Glutamatergic neuron (in vitro differentiated cells): ENCODE measurements around the gene ATN1. TPM values are rescaled to one million over a fixed set of nuclear protein-coding genes. Genes with fewer than 3 reads are reported as not detected.
A peak's percentile ranks its signal among the peaks of the same experiment; 100 is the strongest.

Experiments
- DNase-seq: peaks from one replicate; pipeline ENCODE4 v3.0.0; 2022
- H3K27ac Mint-ChIP-seq: one replicate; pipeline ENCODE4 v1.8.0; 2020; ENCODE audit warnings: mild to moderate bottlenecking, mixed read lengths, inconsistent platforms; ENCODE audit not compliant: unreplicated experiment
- H3K27me3 Mint-ChIP-seq: one replicate; pipeline ENCODE4 v1.8.0; 2020; ENCODE audit warnings: mild to moderate bottlenecking, moderate library complexity, mixed read lengths, inconsistent platforms; ENCODE audit not compliant: unreplicated experiment
- H3K36me3 Mint-ChIP-seq: one replicate; pipeline ENCODE4 v1.8.0; 2020; ENCODE audit warnings: mild to moderate bottlenecking, mixed read lengths, inconsistent platforms; ENCODE audit not compliant: unreplicated experiment
- H3K4me1 Mint-ChIP-seq: one replicate; pipeline ENCODE4 v1.8.0; 2020; ENCODE audit warnings: mild to moderate bottlenecking, low read depth, mixed read lengths, inconsistent platforms; ENCODE audit not compliant: unreplicated experiment
- H3K4me3 Mint-ChIP-seq: one replicate; pipeline ENCODE4 v1.8.0; 2020; ENCODE audit warnings: mild to moderate bottlenecking, mixed read lengths, inconsistent platforms; ENCODE audit not compliant: unreplicated experiment
- H3K9me3 Mint-ChIP-seq: one replicate; pipeline ENCODE4 v1.8.0; 2020; ENCODE audit warnings: mild to moderate bottlenecking, moderate library complexity, mixed read lengths, inconsistent platforms; ENCODE audit not compliant: unreplicated experiment
- total RNA-seq: library from RNA; stranded (reverse); fragmentation: NEBNext Ultra II Directional; extraction: Animal tissue kit (Norgen Biotek cat#: 25700); gene quantifications from one replicate; pipeline ENCODE4 v1.2.1, GENCODE V29; 2021; ENCODE audit not compliant: unreplicated experiment
- TF ChIP-seq, protein P1 (sequence below): fragments of 200-600 bp; sonication (generic); IDR thresholded peaks from one replicate; pipeline ENCODE4 v1.5.0; 2021; ENCODE audit not compliant: partially characterized antibody, unreplicated experiment

The ATN1 gene
- total RNA-seq, 1 donor from 2014 or later, result 94.6 TPM

GRCh38 chr12:6960593-6961277, 33.0 kb downstream of the ATN1 start:
- Mint-ChIP-seq H3K36me3 (no peaks in the 10 kb centered on the region), H3K27me3 (peaks cover 9% of the 10 kb centered on the region), H3K4me3 (no peak overlapping the region), H3K9me3 (peaks cover 9% of the 10 kb centered on the region), H3K27ac (no peak overlapping the region), H3K4me1 (peaks cover 3% of the 10 kb centered on the region)
- no peak for DNase-seq
- TF ChIP-seq, protein P1, sequence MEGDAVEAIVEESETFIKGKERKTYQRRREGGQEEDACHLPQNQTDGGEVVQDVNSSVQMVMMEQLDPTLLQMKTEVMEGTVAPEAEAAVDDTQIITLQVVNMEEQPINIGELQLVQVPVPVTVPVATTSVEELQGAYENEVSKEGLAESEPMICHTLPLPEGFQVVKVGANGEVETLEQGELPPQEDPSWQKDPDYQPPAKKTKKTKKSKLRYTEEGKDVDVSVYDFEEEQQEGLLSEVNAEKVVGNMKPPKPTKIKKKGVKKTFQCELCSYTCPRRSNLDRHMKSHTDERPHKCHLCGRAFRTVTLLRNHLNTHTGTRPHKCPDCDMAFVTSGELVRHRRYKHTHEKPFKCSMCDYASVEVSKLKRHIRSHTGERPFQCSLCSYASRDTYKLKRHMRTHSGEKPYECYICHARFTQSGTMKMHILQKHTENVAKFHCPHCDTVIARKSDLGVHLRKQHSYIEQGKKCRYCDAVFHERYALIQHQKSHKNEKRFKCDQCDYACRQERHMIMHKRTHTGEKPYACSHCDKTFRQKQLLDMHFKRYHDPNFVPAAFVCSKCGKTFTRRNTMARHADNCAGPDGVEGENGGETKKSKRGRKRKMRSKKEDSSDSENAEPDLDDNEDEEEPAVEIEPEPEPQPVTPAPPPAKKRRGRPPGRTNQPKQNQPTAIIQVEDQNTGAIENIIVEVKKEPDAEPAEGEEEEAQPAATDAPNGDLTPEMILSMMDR, result no peak

DNA sequence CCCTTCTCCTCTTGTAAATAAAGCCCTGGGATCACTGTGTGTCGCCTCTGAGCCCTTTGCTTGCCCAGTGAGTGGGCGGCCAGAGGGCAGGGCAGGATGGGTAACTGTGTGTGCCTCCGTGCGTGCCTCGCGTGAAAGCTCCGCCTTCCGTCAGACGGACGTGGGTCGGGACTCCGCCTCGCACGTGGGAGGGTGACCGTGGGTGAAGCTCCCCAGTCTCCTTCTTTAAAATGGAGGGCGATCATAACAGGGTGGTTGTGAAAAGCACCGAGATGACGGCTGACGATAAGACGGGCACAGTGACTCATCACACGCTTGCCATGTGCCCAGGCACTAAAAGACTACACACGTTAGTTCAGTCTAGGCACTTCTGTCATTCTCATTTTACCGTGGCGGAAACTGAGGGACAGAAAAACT, 33.5 kb downstream of the ATN1 start:
- Mint-ChIP-seq H3K27me3 (peaks cover 9% of the 10 kb centered on the region), H3K36me3 (no peaks in the 10 kb centered on the region), H3K27ac (no peak overlapping the region), H3K9me3 (peaks cover 9% of the 10 kb centered on the region), H3K4me1 (peaks cover 3% of the 10 kb centered on the region), H3K4me3 (no peak overlapping the region)
- TF ChIP-seq, protein P1, result no peak
- DNase-seq, result no peak

- DNase-seq, result peak; percentile 71
- H3K4me1 Mint-ChIP-seq, result peaks cover 3% of the 10 kb centered on the region
Observed at GRCh38 chr12:6961695-6962284, 34.0 kb downstream of the ATN1 start.

DNA sequence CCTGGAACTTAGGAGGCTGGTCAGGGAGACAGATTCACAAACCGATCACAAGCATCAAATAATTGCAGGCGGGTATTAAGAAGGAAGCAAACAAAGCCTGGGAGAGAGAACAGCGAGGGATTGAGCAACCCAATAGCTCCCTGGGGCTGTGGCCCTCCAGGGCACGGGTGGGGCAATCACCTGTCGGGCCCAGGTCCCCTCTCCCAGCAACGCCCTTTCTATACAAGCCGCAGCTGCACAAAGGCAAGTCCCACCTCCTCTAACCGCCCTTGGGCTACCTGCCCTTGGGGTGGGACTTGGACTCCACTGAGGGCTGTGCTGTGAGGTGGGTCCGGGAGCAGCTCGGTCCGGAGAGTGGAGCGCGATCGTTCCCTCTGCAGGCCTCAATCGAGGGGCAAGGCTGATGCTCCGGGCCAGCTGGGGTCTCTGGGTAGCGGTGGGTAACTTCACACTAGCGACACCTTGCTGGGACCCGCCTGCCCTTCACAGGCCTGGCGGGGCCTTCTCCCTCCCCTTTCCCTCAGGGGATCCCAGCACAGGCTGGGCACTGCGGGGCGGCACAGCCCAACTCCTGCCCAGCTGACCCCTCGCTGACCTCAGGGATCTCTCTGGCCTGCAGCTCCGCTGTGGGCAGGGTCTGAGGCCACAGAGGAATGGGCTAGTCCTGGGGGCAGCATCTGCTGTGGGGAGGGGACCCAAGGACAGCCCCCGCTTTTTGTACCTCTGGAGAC, 34.7 kb downstream of the ATN1 start:
- Mint-ChIP-seq H3K4me1 (peaks cover 3% of the 10 kb centered on the region), H3K36me3 (no peaks in the 10 kb centered on the region), H3K9me3 (peaks cover 7% of the 10 kb centered on the region), H3K4me3 (peak overlapping the region; percentile 83), H3K27ac (peak overlapping the region; percentile 67), H3K27me3 (peaks cover 5% of the 10 kb centered on the region)
- no peak for DNase-seq
- TF ChIP-seq, protein P1, result no peak

More at GRCh38 chr12:6961695-6962284, 34.0 kb downstream of the ATN1 start:
- H3K36me3 Mint-ChIP-seq, result no peaks in the 10 kb centered on the region
- TF ChIP-seq, protein P1, result peak; percentile 47
- H3K4me3 Mint-ChIP-seq, result peak overlapping the region; percentile 83
- H3K27ac Mint-ChIP-seq, result peak overlapping the region; percentile 67
- peaks cover 9% of the 10 kb centered on the region for H3K9me3 Mint-ChIP-seq
- H3K27me3 Mint-ChIP-seq, result peaks cover 8% of the 10 kb centered on the region
